Activated B cell treated with CpG ODN at 0.5 μM for 24 hours (primary cell): ENCODE data around the gene EIF2S1. TPM values are rescaled to one million over a fixed set of nuclear protein-coding genes. Genes with fewer than 3 reads are reported as not detected.

Experiments used
- ATAC-seq: fragments of 200-7000 bp; cut with Tn5 transposase; one replicate; pipeline ENCODE4 v1.10.0; 2021; ENCODE audit warnings: low read depth, mild to moderate bottlenecking, moderate library complexity
- CTCF ChIA-PET: fragments of 350-600 bp; sonication (Branson Sonifier 250); formaldehyde crosslinking; loops from one replicate; lab custom pipeline; 2021; ENCODE audit warnings: antibody characterized with exemption; lab: Charles Lee
- POLR2A ChIA-PET: fragments of 350-600 bp; sonication (Branson Sonifier 250); formaldehyde crosslinking; loops from one replicate; lab custom pipeline; 2021; ENCODE audit warnings: antibody characterized with exemption; lab: Charles Lee
- DNase-seq: peaks from one replicate; pipeline ENCODE4 v3.0.0; 2022
- H3K27ac Mint-ChIP-seq: one replicate; pipeline ENCODE4 v1.8.0; 2020; ENCODE audit warnings: mixed read lengths
- H3K27me3 Mint-ChIP-seq: one replicate; pipeline ENCODE4 v1.8.0; 2021; ENCODE audit warnings: mixed read lengths
- H3K36me3 Mint-ChIP-seq: one replicate; pipeline ENCODE4 v1.8.0; 2021; ENCODE audit warnings: low read depth, mixed read lengths
- H3K4me1 Mint-ChIP-seq: one replicate; pipeline ENCODE4 v1.8.0; 2021; ENCODE audit warnings: mixed read lengths
- H3K4me3 Mint-ChIP-seq: one replicate; pipeline ENCODE4 v1.8.0; 2020; ENCODE audit warnings: mild to moderate bottlenecking, mixed read lengths
- H3K9me3 Mint-ChIP-seq: one replicate; pipeline ENCODE4 v1.8.0; 2020; ENCODE audit warnings: mixed read lengths
- intact Hi-C: fragments of 100-400 bp; cut with micrococcal nuclease; formaldehyde crosslinking; loops from one replicate; pipeline ENCODE4 v1.15.1; 2024
- total RNA-seq: library from RNA; stranded (reverse); gene quantifications from 2 replicates; pipeline ENCODE4 v1.2.3, GENCODE V29; 2022
- TF ChIP-seq, protein P1 (sequence below): fragments of 200-600 bp; IDR thresholded peaks from one replicate; pipeline ENCODE4 v1.8.0; 2022; ENCODE audit warnings: antibody characterized with exemption, mild to moderate bottlenecking

EIF2S1 gene
- total RNA-seq, 1 donor from 2014 or later, result 84.4 TPM

DNA sequence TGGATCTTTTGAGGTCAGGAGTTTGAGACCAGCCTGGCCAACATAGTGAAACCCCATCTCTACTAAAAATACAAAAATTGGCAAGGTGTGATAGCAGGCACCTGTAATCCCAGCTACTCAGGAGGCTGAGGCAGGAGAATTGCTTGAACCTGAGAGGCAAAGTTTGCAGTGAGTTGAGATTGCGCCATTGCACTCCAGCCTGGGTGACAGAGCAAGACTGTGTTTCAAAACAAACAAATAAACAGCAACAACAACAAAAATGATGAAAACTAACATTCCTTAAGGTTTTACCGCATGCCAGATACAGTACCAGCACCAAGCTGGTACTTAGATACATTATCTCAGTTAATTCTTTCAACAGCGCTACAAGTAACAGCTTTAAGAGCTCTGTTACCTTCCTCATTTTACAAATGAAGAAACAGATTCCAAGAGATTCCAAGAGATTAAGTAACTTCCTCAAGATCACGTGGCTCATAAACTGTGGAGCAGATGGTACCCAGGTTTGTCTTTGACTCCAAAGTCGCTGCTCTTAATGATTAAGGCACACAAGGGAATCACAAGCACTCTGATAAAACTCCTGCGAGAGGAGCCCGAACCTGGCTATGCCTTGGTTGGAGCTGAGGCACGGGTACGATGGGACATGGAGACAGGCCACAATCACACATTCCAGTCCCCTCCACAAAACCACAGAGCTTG, 69.5 kb downstream of the EIF2S1 start:
- POLR2A ChIA-PET, result interaction anchor here (0.7 to 1.0 kb wide), 2 partner anchors 141 to 275 kb away, joined by 3 to 5 read pairs; no protein-coding TSS in a partner anchor
- CTCF ChIA-PET, result interaction anchor here (1.2 to 9.6 kb wide), 4 partner anchors 97 to 275 kb away, joined by 5 to 339 read pairs (median 16); no protein-coding TSS in a partner anchor
- no peaks in the 10 kb centered on the region for H3K9me3 Mint-ChIP-seq
- ATAC-seq (no peak), DNase-seq (no peak)
- H3K27ac Mint-ChIP-seq, result no peak overlapping the region
- intact Hi-C loops, result no loop called here
- peaks cover 11% of the 10 kb centered on the region for H3K27me3 Mint-ChIP-seq
- peaks cover 3% of the 10 kb centered on the region for H3K4me1 Mint-ChIP-seq
- no peak overlapping the region for H3K4me3 Mint-ChIP-seq
- TF ChIP-seq, protein P1, sequence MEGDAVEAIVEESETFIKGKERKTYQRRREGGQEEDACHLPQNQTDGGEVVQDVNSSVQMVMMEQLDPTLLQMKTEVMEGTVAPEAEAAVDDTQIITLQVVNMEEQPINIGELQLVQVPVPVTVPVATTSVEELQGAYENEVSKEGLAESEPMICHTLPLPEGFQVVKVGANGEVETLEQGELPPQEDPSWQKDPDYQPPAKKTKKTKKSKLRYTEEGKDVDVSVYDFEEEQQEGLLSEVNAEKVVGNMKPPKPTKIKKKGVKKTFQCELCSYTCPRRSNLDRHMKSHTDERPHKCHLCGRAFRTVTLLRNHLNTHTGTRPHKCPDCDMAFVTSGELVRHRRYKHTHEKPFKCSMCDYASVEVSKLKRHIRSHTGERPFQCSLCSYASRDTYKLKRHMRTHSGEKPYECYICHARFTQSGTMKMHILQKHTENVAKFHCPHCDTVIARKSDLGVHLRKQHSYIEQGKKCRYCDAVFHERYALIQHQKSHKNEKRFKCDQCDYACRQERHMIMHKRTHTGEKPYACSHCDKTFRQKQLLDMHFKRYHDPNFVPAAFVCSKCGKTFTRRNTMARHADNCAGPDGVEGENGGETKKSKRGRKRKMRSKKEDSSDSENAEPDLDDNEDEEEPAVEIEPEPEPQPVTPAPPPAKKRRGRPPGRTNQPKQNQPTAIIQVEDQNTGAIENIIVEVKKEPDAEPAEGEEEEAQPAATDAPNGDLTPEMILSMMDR, result no peak
- H3K36me3 Mint-ChIP-seq, result no peaks in the 10 kb centered on the region

DNA sequence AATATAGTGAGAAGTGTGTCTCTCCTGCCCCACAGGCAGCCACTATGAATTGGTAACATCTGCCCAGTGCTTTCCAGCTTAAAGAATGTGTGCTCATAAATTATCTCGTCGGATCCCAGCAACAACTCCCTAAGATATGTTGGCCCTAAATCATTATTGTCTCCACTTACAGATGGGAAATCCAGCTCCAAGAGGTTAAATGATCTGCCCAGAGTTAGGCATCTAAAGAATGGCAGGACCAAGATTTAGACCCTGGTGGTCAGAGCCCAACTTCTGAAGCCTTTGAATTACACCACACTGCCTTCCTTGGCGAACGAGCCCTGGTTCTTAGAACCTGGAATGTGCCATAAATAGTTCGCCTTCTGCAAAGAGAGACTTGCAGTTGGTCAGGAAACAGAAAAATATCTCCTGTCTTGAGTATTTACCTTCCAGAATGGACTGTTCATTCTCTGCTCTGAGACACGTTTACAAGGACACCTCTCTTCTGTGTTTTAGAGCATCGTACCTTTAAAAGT, 72.0 kb downstream of the EIF2S1 start:
- no peak overlapping the region for H3K27ac Mint-ChIP-seq
- no peaks in the 10 kb centered on the region for H3K36me3 Mint-ChIP-seq
- no peak for DNase-seq
- no peak overlapping the region for H3K4me3 Mint-ChIP-seq
- no peaks in the 10 kb centered on the region for H3K9me3 Mint-ChIP-seq
- ChIA-PET CTCF (interaction anchor here (3.7 to 9.6 kb wide), 2 partner anchors 94 to 137 kb away, joined by 10 to 339 read pairs; no protein-coding TSS in a partner anchor), POLR2A (no interaction called here)
- TF ChIP-seq, protein P1, result no peak
- H3K4me1 Mint-ChIP-seq, result peaks cover 2% of the 10 kb centered on the region
- ATAC-seq, result no peak
- peaks cover 3% of the 10 kb centered on the region for H3K27me3 Mint-ChIP-seq
- intact Hi-C loops, result no loop called here

DNA sequence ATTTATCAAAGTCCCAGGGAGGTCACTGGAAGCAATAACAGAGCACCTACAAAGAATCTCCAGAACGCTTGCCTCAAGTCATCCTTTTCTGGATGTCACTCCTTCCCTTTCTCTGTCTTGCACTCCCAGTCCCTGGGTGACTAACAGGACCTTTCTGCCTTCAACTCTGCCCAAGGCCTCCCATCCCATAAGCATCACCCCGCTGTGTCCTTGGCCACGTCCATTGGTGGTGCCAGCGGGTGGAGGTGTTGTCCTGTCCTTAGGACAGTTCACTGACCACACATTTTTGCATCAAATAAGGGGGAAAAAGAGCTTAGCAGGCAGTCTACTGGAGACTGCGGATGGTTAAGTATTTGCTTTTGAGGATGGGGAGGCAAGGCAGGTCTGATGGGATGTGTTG, 75.5 kb downstream of the EIF2S1 start:
- TF ChIP-seq, protein P1, result no peak
- CTCF ChIA-PET, result interaction anchor here (2.7 kb wide), 1 partner anchor 136 kb away, joined by 9 read pairs; no protein-coding TSS in a partner anchor

More for the DNA sequence above, 75.5 kb downstream of the EIF2S1 start:
- H3K4me1 Mint-ChIP-seq, result no peaks in the 10 kb centered on the region
- H3K27ac Mint-ChIP-seq, result no peak overlapping the region
- H3K36me3 Mint-ChIP-seq, result no peaks in the 10 kb centered on the region
- peaks cover 7% of the 10 kb centered on the region for H3K27me3 Mint-ChIP-seq
- no peaks in the 10 kb centered on the region for H3K9me3 Mint-ChIP-seq
- DNase-seq (no peak), ATAC-seq (no peak)
- POLR2A ChIA-PET, result no interaction called here
- intact Hi-C loops, result no loop called here
- H3K4me3 Mint-ChIP-seq, result no peak overlapping the region

Other genes with a start within 250 kb of the EIF2S1 start
- gene GARIN2, start 170.9 kb upstream of the EIF2S1 start, total RNA-seq, result 0.51 TPM in 2 replicates
- gene PALS1, start 118.9 kb upstream of the EIF2S1 start, total RNA-seq, result 10.1 and 11.4 TPM in 2 replicates
- gene ATP6V1D, start 524 bp upstream of the EIF2S1 start, total RNA-seq, result 27.8 and 29.4 TPM in 2 replicates
- not detected in 2 replicates for gene PLEK2, start 51.8 kb downstream of the EIF2S1 start, total RNA-seq
- gene TMEM229B, start 128.4 kb downstream of the EIF2S1 start, total RNA-seq, result 3.3 and 3.7 TPM in 2 replicates
- gene PLEKHH1, start 173.0 kb downstream of the EIF2S1 start, total RNA-seq, result 0.20 and 0.61 TPM in 2 replicates
- 21.9 and 26.4 TPM in 2 replicates for gene PIGH, start 239.9 kb downstream of the EIF2S1 start, total RNA-seq